ENCODE results near the gene CEP112. TPM values are rescaled to one million over a fixed set of nuclear protein-coding genes. Genes with fewer than 3 reads are reported as not detected.

CEP112 gene
- total and polyA plus RNA-seq, 10 of the 15 experiments (the other 5 are each of a cell fraction or from before 2014, with no cell fraction given): 0.11 to 3.8 (median 0.32) TPM; not detected in 1

- in situ Hi-C loops (cut with MboI) (loop anchor here (25.0 kb wide), 1 partner anchor 701 kb away; no protein-coding TSS in a partner anchor), intact Hi-C loops (cut with micrococcal nuclease; ENCODE audit: unreplicated experiment) (loop anchor here (1.0 to 10.0 kb wide), 4 partner anchors 177 to 757 kb away; no protein-coding TSS in a partner anchor)
- H3K27ac ChIP-seq (ENCODE audit: control insufficient read depth, insufficient read depth): no peak overlapping the region
- H3K27me3 ChIP-seq (replicated peaks in 1 of 2; ENCODE audit: control insufficient read depth in 2 of 2, insufficient read depth in 2 of 2, low read length in 1 of 2): no peaks in the 10 kb centered on the region
- DNase-seq (ENCODE audit: low read depth, low spot score) (peak; percentile 5), ATAC-seq (peak; percentile 62), FAIRE-seq (no peak)
- ChIA-PET POLR2A (no interaction called here), CTCF (interaction anchor here (0.6 to 1.8 kb wide), 6 partner anchors 178 to 759 kb away, joined by 3 to 19 read pairs (median 4); no protein-coding TSS in a partner anchor), RAD21 (ENCODE audit: unreplicated experiment) (interaction anchor here (0.9 to 1.2 kb wide), 3 partner anchors 409 to 757 kb away, joined by 4 to 11 read pairs (median 5); no protein-coding TSS in a partner anchor), SMC1A (ENCODE audit: uncharacterized antibody, unreplicated experiment) (interaction anchor here (1.2 to 2.1 kb wide), 4 partner anchors 430 to 756 kb away, joined by 3 to 14 read pairs (median 7); no protein-coding TSS in a partner anchor)
- no peaks in the 10 kb centered on the region for H4K20me1 ChIP-seq (ENCODE audit: control insufficient read depth, insufficient read depth)
- no peaks in the 10 kb centered on the region for H3K4me1 ChIP-seq (ENCODE audit: control insufficient read depth, insufficient read depth, low read length)
- no peak overlapping the region for H2AFZ ChIP-seq (ENCODE audit: control insufficient read depth, low read depth, low read length)
- no TSS peak for BruUV-seq (replicated peaks)
- H3K4me2 ChIP-seq (ENCODE audit: control insufficient read depth, insufficient read depth): no peak overlapping the region
- no peaks in the 10 kb centered on the region for H3K79me2 ChIP-seq (ENCODE audit: control insufficient read depth, insufficient read depth, low read length)
- no peak for TF ChIP-seq SRF (IDR thresholded peaks at IDR 0.05; ENCODE audit: low read depth in 2 of 2, low read length in 2 of 2)
- no peak for TF ChIP-seq JUND (IDR thresholded peaks at IDR 0.05; ENCODE audit: low read depth, low read length)
- TF ChIP-seq SMC3 (IDR thresholded peaks at IDR 0.05; ENCODE audit: borderline replicate concordance, low read length): peak; percentile 53; the same call in 1 of the 2 replicates
- TF ChIP-seq RAD21 (IDR thresholded peaks at IDR 0.05; ENCODE audit: insufficient read depth, low read depth, low read length): peak; percentile 81
- TF ChIP-seq, protein P1, sequence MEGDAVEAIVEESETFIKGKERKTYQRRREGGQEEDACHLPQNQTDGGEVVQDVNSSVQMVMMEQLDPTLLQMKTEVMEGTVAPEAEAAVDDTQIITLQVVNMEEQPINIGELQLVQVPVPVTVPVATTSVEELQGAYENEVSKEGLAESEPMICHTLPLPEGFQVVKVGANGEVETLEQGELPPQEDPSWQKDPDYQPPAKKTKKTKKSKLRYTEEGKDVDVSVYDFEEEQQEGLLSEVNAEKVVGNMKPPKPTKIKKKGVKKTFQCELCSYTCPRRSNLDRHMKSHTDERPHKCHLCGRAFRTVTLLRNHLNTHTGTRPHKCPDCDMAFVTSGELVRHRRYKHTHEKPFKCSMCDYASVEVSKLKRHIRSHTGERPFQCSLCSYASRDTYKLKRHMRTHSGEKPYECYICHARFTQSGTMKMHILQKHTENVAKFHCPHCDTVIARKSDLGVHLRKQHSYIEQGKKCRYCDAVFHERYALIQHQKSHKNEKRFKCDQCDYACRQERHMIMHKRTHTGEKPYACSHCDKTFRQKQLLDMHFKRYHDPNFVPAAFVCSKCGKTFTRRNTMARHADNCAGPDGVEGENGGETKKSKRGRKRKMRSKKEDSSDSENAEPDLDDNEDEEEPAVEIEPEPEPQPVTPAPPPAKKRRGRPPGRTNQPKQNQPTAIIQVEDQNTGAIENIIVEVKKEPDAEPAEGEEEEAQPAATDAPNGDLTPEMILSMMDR (IDR thresholded peaks at IDR 0.05 in 2 of 3, conservative IDR thresholded peaks at IDR 0.05 in 1 of 3; ENCODE audit: control insufficient read depth in 2 of 3, extremely low read depth in 1 of 3, insufficient read depth in 1 of 3, low read depth in 3 of 3, low read length in 3 of 3): peak; percentile 42 to 53 (median 51); a peak in 5 of 6 replicates
- no peaks in the 10 kb centered on the region; the same call in 2 of the 3 replicates for H3K9me3 ChIP-seq (replicated peaks; ENCODE audit: control insufficient read depth, insufficient read depth, low read length)
- WGBS (ENCODE audit: insufficient coverage, insufficient replicate concordance, low lambda C conversion rate, missing lambda C conversion rate): 0% methylated on average over 2 of the region's 2 CpGs
- no peak overlapping the region for H3K4me3 ChIP-seq
- H3K9ac ChIP-seq (ENCODE audit: control insufficient read depth, insufficient read depth, low read length): no peak overlapping the region
- no peaks in the 10 kb centered on the region for H3K36me3 ChIP-seq (ENCODE audit: control insufficient read depth in 2 of 2, insufficient read depth in 2 of 2, low read length in 1 of 2)
Measured at GRCh38 chr17:65987988-65988387, 203.9 kb downstream of the CEP112 start.

All from GM12878 (cell line).